Cerebellar cortex (tissue), 1 donor: ENCODE measurements around the gene IST1.
"Not testable (repeated sequence)": the region's sequence is repeated elsewhere in the genome, so short reads cannot be mapped to it uniquely, and the experiment has no call there.

Experiments used
- DNase-seq: peaks from one replicate; pipeline ENCODE4 v3.0.0-alpha.2; 2015; ENCODE audit warnings: low spot score

The IST1 gene

GRCh38 chr16:71894921-71895678, at the start of gene IST1:
Gene IST1, plus strand, starts transcription at chr16:71895531. Its CDS starts 20,110 bp downstream, at chr16:71915641.
- peak; percentile 97 for DNase-seq

- DNase-seq: peak; percentile 80
Observed at GRCh38 chr16:71845639-71846430, 49.5 kb upstream of the IST1 start, which contains the start of gene ATXN1L. Gene ATXN1L, plus strand, starts transcription at chr16:71845976. Its CDS starts 3,765 bp downstream, at chr16:71849741.

- DNase-seq: peak; percentile 18
Observed at GRCh38 chr16:71846431-71846830, 48.9 kb upstream of the IST1 start.

GRCh38 chr16:71847096-71847495, 48.2 kb upstream of the IST1 start:
- DNase-seq: no peak

- no peak for DNase-seq
Observed at GRCh38 chr16:71848622-71849021, 46.7 kb upstream of the IST1 start.

GRCh38 chr16:71851746-71852145, 43.6 kb upstream of the IST1 start:
- no peak for DNase-seq

GRCh38 chr16:71852158-71852557, 43.2 kb upstream of the IST1 start:
- DNase-seq: no peak

GRCh38 chr16:71852561-71852960, 42.8 kb upstream of the IST1 start:
- no peak for DNase-seq

- DNase-seq: no peak
Observed at GRCh38 chr16:71853413-71853812, 41.9 kb upstream of the IST1 start.

GRCh38 chr16:71854369-71854948, 40.9 kb upstream of the IST1 start:
- no peak for DNase-seq

GRCh38 chr16:71855937-71856662, 39.2 kb upstream of the IST1 start:
- DNase-seq: no peak

- DNase-seq: no peak
Observed at GRCh38 chr16:71859762-71860521, 35.4 kb upstream of the IST1 start.

- DNase-seq: no peak
Observed at GRCh38 chr16:71863995-71864394, 31.3 kb upstream of the IST1 start.

GRCh38 chr16:71865173-71865863, 30.0 kb upstream of the IST1 start:
- no peak for DNase-seq

- not testable (repeated sequence) for DNase-seq
Observed at GRCh38 chr16:71867175-71867574, 28.2 kb upstream of the IST1 start.

- peak; percentile 74 for DNase-seq
Observed at GRCh38 chr16:71867939-71868338, 27.4 kb upstream of the IST1 start.

GRCh38 chr16:71869089-71869488, 26.2 kb upstream of the IST1 start:
- DNase-seq: no peak

- no peak for DNase-seq
Observed at GRCh38 chr16:71870818-71871217, 24.5 kb upstream of the IST1 start.

GRCh38 chr16:71873199-71873598, 22.1 kb upstream of the IST1 start:
- no peak for DNase-seq

GRCh38 chr16:71878911-71879310, 16.4 kb upstream of the IST1 start:
- no peak for DNase-seq

GRCh38 chr16:71880176-71880575, 15.2 kb upstream of the IST1 start:
- no peak for DNase-seq
